ACC112 (cell line): ENCODE measurements around the gene PGBD5.

Experiments
- H2AFZ ChIP-seq: fragments of 200-600 bp; sonication (generic); one replicate; pipeline ENCODE4 v1.6.0; 2017; ENCODE audit warnings: antibody characterized with exemption, low read length; ENCODE audit not compliant: unreplicated experiment
- H3K27ac ChIP-seq: fragments of 200-600 bp; sonication (generic); 2 replicates; pipeline ENCODE4 v1.5.1; 2014; ENCODE audit warnings: low read depth, mild to moderate bottlenecking, antibody characterized with exemption, low read length, moderate library complexity
- H3K27me3 ChIP-seq: fragments of 200-600 bp; sonication (generic); 2 replicates; pipeline ENCODE4 v1.6.1; 2014; ENCODE audit warnings: mild to moderate bottlenecking, antibody characterized with exemption, low read length, moderate library complexity, mixed read lengths; ENCODE audit not compliant: insufficient read depth
- H3K36me3 ChIP-seq: fragments of 200-600 bp; sonication (generic); 2 replicates; pipeline ENCODE4 v1.6.1; 2016; ENCODE audit warnings: mild to moderate bottlenecking, antibody characterized with exemption, low read length, moderate library complexity, mixed read lengths; ENCODE audit not compliant: insufficient read depth
- H3K4me1 ChIP-seq: fragments of 200-600 bp; sonication (generic); one replicate; pipeline ENCODE4 v1.6.1; 2016; ENCODE audit warnings: low read length, mixed read lengths; ENCODE audit not compliant: insufficient read depth, unreplicated experiment, control insufficient read depth
- H3K4me3 ChIP-seq: fragments of 200-600 bp; sonication (generic); 2 replicates; pipeline ENCODE4 v1.5.1; 2014; ENCODE audit warnings: mild to moderate bottlenecking, low read depth, low read length
- H3K79me2 ChIP-seq: fragments of 200-600 bp; sonication (generic); one replicate; pipeline ENCODE4 v1.6.0; 2016; ENCODE audit warnings: low read length; ENCODE audit not compliant: control insufficient read depth, unreplicated experiment, insufficient read depth

Gene PGBD5

DNA sequence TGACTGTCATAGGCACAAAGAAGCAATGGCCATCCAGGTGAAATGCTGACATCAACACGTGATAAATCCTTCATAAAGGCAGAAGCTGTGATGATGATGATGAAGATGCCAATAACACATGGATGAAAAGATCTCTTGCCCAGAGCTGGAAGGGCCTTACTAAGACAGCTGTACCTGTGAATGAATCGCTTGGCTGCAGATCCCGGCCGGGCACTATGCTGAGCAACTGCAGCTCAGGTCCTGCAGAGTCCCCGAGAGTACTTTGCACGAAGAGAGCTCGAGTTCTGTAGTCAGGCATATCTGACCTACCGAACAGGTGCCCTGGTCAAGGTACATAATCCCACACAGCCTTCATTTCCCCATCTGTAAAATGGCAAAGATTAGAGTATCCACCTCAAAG lies 48.8 kb downstream of the PGBD5 start:
- Histone ChIP-seq H3K27me3 (peaks cover 50% of the 10 kb centered on the region), H2AFZ (no peak overlapping the region), H3K79me2 (no peaks in the 10 kb centered on the region), H3K36me3 (no peaks in the 10 kb centered on the region), H3K27ac (no peak overlapping the region), H3K4me3 (no peak overlapping the region), H3K4me1 (no peaks in the 10 kb centered on the region)

DNA sequence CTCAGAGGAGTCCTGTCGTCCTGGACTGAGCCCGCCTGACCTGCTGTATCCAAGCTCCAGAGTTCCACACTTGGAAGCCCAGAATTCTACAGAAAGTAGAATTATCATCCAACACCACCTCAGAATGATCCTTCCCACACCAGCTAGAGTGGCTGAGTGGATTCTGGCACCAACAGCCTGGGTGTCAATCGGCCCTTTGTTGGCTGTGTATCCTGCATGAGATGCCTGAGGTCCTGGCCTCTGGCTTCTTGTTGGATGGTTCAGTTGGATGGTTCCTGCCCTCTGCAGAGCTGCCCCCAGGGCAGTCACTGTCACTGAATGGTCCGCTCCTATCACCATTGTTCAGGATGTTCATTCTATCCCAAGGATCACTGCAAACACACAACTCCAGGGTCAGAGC lies 49.8 kb downstream of the PGBD5 start:
- Histone ChIP-seq H3K79me2 (no peaks in the 10 kb centered on the region), H2AFZ (no peak overlapping the region), H3K4me1 (no peaks in the 10 kb centered on the region), H3K27ac (no peak overlapping the region), H3K27me3 (peaks cover 52% of the 10 kb centered on the region), H3K4me3 (no peak overlapping the region), H3K36me3 (no peaks in the 10 kb centered on the region)

DNA sequence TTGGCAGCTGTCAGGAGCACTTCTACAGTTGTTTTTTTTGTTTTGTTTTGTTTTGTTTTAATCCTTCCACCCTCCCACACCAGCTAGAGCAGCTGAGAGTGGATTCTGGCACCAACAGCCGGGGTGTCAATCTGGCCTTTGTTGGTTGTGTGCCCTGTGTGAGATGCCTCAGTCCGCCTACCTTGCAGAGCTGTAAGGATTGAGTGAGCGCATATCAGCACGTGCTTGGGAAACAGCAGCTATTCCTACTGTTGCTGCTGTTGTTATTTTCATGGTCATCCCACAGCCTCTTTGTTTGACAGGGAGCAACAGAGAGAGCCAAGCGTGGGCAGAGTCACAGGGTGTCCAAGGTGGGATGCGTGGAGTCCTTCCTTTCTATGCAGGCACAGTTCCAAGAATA lies 50.4 kb downstream of the PGBD5 start:
- Histone ChIP-seq H2AFZ (no peak overlapping the region), H3K79me2 (no peaks in the 10 kb centered on the region), H3K4me1 (no peaks in the 10 kb centered on the region), H3K4me3 (no peak overlapping the region), H3K27ac (no peak overlapping the region), H3K36me3 (no peaks in the 10 kb centered on the region), H3K27me3 (peaks cover 51% of the 10 kb centered on the region)

DNA sequence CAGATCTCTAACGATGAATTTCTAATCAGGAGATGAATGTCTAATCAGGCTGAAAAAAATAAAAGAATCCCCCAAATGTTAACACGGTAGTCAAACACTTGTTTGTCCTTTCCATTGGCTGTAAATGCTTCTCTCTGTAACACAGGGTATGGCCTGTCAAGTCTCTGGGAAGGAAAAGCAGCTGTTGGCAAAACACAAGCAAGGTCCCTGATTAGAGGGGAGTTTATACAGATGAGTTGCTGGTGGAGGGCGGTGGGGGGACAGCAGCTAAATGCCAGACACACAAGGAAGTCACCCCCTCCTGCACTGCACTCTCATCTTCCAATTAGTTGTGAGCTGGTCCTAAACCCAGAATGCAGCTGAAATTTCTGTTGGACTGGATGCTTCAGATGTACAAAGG lies 51.0 kb downstream of the PGBD5 start:
- Histone ChIP-seq H3K27me3 (peaks cover 51% of the 10 kb centered on the region), H3K36me3 (no peaks in the 10 kb centered on the region), H3K4me3 (no peak overlapping the region), H3K4me1 (no peaks in the 10 kb centered on the region), H2AFZ (no peak overlapping the region), H3K27ac (no peak overlapping the region), H3K79me2 (no peaks in the 10 kb centered on the region)

DNA sequence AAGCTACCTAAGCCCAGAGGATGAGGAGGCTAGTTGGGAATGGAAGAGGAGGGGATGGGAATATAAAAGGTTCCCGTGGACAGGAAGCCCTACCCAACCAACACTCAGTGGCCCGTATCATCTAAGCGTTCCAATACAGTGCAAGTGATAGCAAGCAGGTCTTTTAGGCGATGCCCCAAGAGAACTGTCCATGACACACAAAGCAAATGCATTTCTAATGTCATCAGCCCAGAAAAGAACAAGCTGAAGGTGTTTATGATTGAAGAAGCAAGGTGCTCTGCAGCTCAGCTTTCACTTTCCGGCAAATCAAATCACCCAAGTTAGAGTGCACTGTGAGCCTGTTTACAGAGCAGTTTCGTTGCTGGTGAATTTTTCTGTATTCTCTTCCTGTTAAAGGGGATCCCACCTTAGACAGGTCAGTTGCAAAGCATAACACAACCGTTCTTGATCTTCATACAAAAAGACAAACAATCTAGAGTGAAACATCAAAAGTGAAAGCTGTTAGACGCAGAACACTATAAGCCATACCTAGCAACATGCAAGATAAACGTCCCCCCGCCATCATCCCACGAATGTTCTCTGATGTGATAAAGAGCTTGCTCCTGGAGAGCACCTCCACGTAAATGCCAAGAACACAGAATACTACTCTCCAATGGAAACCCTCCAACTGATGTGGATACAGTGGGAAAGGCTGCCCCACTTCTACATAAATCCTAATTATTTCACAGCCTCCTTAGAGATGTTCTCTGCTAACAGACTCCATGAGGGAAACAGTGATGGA lies 54.0 kb downstream of the PGBD5 start:
- H2AFZ ChIP-seq: no peak overlapping the region
- no peaks in the 10 kb centered on the region for H3K79me2 ChIP-seq
- no peak overlapping the region for H3K4me3 ChIP-seq
- H3K36me3 ChIP-seq: no peaks in the 10 kb centered on the region
- no peak overlapping the region for H3K27ac ChIP-seq
- peaks cover 35% of the 10 kb centered on the region for H3K27me3 ChIP-seq
- no peaks in the 10 kb centered on the region for H3K4me1 ChIP-seq

DNA sequence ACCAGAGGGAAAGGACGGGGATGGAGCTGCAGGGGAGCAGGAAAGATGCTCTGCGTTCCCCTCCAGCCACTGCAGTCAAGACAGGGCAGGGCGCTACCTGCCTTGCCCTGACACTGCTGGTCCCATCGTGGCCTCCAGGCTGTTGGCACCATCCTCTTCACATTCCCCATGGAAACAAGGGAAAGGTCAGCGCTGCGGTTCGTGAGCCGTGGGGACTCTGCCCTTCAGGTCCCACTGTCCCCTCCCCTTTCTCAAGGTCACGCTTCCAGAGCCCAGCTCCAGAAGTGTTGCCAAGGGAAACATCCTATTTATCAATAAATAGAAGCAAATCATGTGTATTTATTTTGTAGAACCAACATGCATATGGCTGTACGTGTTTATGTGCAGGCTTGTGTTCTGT lies 56.0 kb downstream of the PGBD5 start:
- Histone ChIP-seq H2AFZ (no peak overlapping the region), H3K4me3 (no peak overlapping the region), H3K4me1 (no peaks in the 10 kb centered on the region), H3K79me2 (no peaks in the 10 kb centered on the region), H3K36me3 (no peaks in the 10 kb centered on the region), H3K27me3 (peaks cover 23% of the 10 kb centered on the region), H3K27ac (no peak overlapping the region)

DNA sequence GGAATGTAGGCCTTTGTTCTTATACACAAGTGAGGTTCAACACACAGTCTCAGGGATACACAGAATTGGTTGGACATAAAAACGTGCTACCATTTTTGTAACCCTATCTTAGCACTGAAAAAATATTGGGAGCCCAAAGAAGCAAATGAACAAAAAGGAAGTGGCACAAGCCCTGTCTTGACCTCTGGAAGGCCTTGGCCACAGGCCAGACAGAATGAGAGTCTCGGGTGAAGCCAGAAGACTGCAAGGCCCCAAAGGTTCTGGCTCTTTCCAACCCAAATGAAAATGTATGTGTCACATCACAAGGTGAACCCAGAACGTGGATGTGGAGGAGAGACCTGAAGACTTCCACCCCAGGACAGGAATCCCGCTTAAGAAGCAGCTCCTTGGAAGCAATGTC lies 57.3 kb downstream of the PGBD5 start:
- Histone ChIP-seq H3K27ac (no peak overlapping the region), H3K4me3 (no peak overlapping the region), H3K4me1 (no peaks in the 10 kb centered on the region), H2AFZ (no peak overlapping the region), H3K36me3 (no peaks in the 10 kb centered on the region), H3K27me3 (peaks cover 14% of the 10 kb centered on the region), H3K79me2 (no peaks in the 10 kb centered on the region)

DNA sequence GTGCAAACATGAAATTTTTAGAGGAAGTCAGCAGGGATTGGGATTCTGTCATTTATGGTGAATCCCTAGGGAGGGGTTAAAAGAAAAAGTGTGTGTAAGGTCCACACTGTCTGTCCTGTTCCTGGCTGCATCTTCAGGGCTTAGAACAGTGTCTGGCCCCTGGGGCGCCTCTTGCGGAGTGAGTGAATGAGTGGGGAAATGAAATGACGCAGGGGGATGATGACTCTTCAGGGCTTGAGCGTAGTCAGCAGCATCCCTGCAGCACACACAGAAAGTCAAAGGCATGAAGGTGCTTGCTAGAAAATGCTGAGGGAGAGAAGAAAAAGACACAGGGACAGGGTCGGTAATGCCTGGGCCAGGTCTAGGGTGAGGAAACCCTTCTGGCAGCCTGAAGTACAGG lies 57.8 kb downstream of the PGBD5 start:
- H3K4me1 ChIP-seq: no peaks in the 10 kb centered on the region
- no peak overlapping the region for H3K4me3 ChIP-seq
- H3K27ac ChIP-seq: no peak overlapping the region
- H3K79me2 ChIP-seq: no peaks in the 10 kb centered on the region
- no peaks in the 10 kb centered on the region for H3K36me3 ChIP-seq
- peaks cover 14% of the 10 kb centered on the region for H3K27me3 ChIP-seq
- no peak overlapping the region for H2AFZ ChIP-seq

DNA sequence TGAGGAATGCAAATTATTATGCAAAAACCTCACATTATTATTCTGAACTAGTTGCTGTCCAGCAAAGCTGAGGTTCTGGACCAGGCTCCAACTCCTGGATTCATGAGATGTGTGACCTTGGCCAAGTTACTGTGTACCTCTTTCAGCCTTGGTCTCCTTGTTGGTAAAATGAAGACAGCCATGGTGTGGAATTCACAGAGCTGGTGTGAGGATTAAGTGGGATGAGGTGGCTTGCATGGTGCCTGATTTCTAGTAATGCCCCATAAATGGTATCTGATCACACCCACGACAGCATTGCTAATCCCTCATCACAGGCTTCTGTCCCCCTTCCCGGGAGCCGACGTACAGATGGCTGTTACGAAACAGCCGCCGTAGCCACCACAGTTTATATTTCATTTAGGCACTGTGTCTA lies 59.6 kb downstream of the PGBD5 start:
- Histone ChIP-seq H3K27ac (no peak overlapping the region), H3K4me3 (no peak overlapping the region), H3K79me2 (no peaks in the 10 kb centered on the region), H3K27me3 (no peaks in the 10 kb centered on the region; the same call in none of the 2 replicates), H3K36me3 (no peaks in the 10 kb centered on the region), H3K4me1 (no peaks in the 10 kb centered on the region), H2AFZ (no peak overlapping the region)

DNA sequence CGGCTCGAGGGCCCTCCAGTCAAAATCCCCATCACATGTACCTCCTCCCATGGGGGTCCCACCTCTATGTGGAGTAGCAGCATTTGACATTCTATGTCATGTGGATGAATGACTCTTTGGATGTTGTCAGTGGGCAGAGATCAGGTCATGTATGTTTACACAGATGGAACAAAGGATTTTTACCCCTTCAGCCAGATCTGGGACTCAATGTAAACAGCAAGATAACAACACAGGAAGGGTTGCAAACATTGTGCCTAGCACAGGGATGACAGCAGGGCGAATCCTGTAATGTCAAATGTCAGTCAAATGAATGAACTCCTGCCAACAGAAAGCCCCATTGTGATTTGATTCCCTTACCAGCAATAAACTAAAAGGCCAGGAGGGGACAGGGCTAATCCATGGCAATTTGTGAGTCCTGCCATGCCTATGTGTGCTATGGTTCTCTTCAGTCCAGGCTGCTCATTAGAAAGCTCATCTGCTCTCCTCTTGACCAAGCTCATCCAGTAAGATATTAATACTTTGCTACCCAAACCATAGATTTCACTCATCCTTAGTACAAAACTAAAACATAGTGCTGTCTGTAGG lies 60.3 kb downstream of the PGBD5 start:
- Histone ChIP-seq H3K4me1 (no peaks in the 10 kb centered on the region), H3K79me2 (no peaks in the 10 kb centered on the region), H3K36me3 (no peaks in the 10 kb centered on the region), H3K27me3 (no peaks in the 10 kb centered on the region; the same call in none of the 2 replicates), H3K27ac (no peak overlapping the region), H3K4me3 (no peak overlapping the region), H2AFZ (no peak overlapping the region)

DNA sequence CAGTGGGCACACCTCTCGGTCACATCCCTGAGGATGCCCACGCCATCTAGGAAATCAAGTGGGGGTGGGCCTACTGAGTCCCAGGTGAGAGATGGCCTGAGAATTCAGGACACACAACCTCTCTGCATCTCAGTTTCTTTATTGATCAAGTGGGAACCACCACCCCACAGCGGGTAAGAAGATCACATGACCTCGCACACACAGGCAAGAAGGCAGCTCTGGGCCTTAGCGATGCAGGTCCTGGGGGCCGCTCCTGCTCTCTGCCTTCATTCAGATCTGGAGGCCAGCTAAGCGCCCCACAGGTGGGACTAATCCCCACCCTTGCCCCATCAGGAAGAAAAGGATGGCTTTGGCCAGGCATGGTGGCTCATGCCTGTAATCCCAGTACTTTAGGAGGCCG lies 63.2 kb downstream of the PGBD5 start:
- no peaks in the 10 kb centered on the region; the same call in none of the 2 replicates for H3K27me3 ChIP-seq

More for the DNA sequence above, 63.2 kb downstream of the PGBD5 start:
- Histone ChIP-seq H3K27ac (no peak overlapping the region), H3K79me2 (no peaks in the 10 kb centered on the region), H3K36me3 (no peaks in the 10 kb centered on the region), H2AFZ (no peak overlapping the region), H3K4me3 (no peak overlapping the region), H3K4me1 (no peaks in the 10 kb centered on the region)
